H1 (cell line): ENCODE data around the gene FSTL4. TPM values are rescaled to one million over a fixed set of nuclear protein-coding genes. Genes with fewer than 3 reads are reported as not detected.

Source experiments
- CTCF ChIA-PET: fragments of 300-600 bp; sonication (Branson Sonifier 250); formaldehyde crosslinking; loops from one replicate; lab custom pipeline; 2021; ENCODE audit not compliant: partially characterized antibody; lab: Charles Lee
- POLR2A ChIA-PET: fragments of 300-600 bp; sonication (Branson Sonifier 250); formaldehyde crosslinking; loops from one replicate; lab custom pipeline; 2021; ENCODE audit warnings: inconsistent platforms; ENCODE audit not compliant: partially characterized antibody; lab: Charles Lee
- DNase-seq, 2 experiments: peaks; one replicate each; pipeline versions ENCODE4 v3.0.0 to v3.0.0-alpha.2; 2010 to 2022; ENCODE audit warnings: low spot score in 2 of 2, low read depth in 1 of 2, mixed read lengths in 1 of 2
- FAIRE-seq: peaks from 2 replicates; lab custom pipeline; 2011; peaks lifted over from hg19 to GRCh38; lab: Jason Lieb, UNC
- H2AFZ ChIP-seq: 2 replicates; pipeline ENCODE4 v1.8.1; 2012; ENCODE audit warnings: low read length, inconsistent platforms
- H2AK5ac ChIP-seq: 2 replicates; pipeline ENCODE4 v1.6.1; 2013; ENCODE audit warnings: low read depth, low read length
- H2BK120ac ChIP-seq: replicated peaks from 2 replicates; pipeline ENCODE3; 2013; ENCODE audit warnings: low read depth, low read length, inconsistent platforms
- H2BK12ac ChIP-seq: 2 replicates; pipeline ENCODE4 v1.6.1; 2013; ENCODE audit warnings: low read depth, low read length
- H2BK15ac ChIP-seq: 2 replicates; pipeline ENCODE4 v1.6.1; 2013; ENCODE audit warnings: low read length
- H2BK20ac ChIP-seq: 2 replicates; pipeline ENCODE4 v1.6.1; 2013; ENCODE audit warnings: low read length
- H2BK5ac ChIP-seq: 2 replicates; pipeline ENCODE4 v1.6.1; 2013; ENCODE audit warnings: low read depth, low read length
- H3K14ac ChIP-seq: 2 replicates; pipeline ENCODE4 v1.6.1; 2013; ENCODE audit warnings: inconsistent platforms; ENCODE audit not compliant: insufficient read length
- H3K18ac ChIP-seq: 2 replicates; pipeline ENCODE4 v1.6.1; 2013; ENCODE audit warnings: low read length; ENCODE audit errors: extremely low read depth
- H3K23ac ChIP-seq: 2 replicates; pipeline ENCODE4 v1.6.1; 2013; ENCODE audit warnings: inconsistent platforms; ENCODE audit not compliant: insufficient read length
- H3K23me2 ChIP-seq: 2 replicates; pipeline ENCODE4 v1.6.1; 2013; ENCODE audit warnings: low read depth, low read length
- H3K27ac ChIP-seq: 2 replicates; pipeline ENCODE4 v1.6.1; 2011; ENCODE audit warnings: low read depth, low read length, inconsistent platforms
- H3K27me3 ChIP-seq, 4 experiments: replicated peaks in 1 of 4; 1 replicate in 1 of 4; 2 replicates in 3 of 4; pipeline versions ENCODE4 v1.6.1 to v1.8.1; 2011 to 2013; ENCODE audit warnings: low read length in 3 of 4, mild to moderate bottlenecking in 3 of 4, inconsistent platforms in 2 of 4, mixed read lengths in 2 of 4, moderate library complexity in 1 of 4; ENCODE audit not compliant: control insufficient read depth in 3 of 4, insufficient read depth in 3 of 4; ENCODE audit errors: extremely low read depth in 1 of 4
- H3K36me3 ChIP-seq, 4 experiments: 2 replicates each; pipeline versions ENCODE4 v1.6.1 to v1.8.1; 2011 to 2013; ENCODE audit warnings: mild to moderate bottlenecking in 4 of 4, low read length in 3 of 4, moderate library complexity in 2 of 4, control low read depth in 1 of 4, inconsistent platforms in 1 of 4; ENCODE audit not compliant: insufficient read depth in 4 of 4, control insufficient read depth in 2 of 4
- H3K4ac ChIP-seq: replicated peaks from 2 replicates; pipeline ENCODE3; 2013; ENCODE audit warnings: low read length, low read depth, mixed read lengths, inconsistent platforms; ENCODE audit not compliant: insufficient read length
- H3K4me1 ChIP-seq, 4 experiments: replicated peaks in 1 of 4; 1 replicate in 1 of 4; 2 replicates in 3 of 4; pipeline versions ENCODE4 v1.6.1 to v1.8.1; 2011 to 2013; ENCODE audit warnings: low read length in 3 of 4, inconsistent platforms in 2 of 4, mixed read lengths in 1 of 4; ENCODE audit not compliant: insufficient read depth in 4 of 4, control insufficient read depth in 3 of 4
- H3K4me2 ChIP-seq, 2 experiments: 2 replicates each; pipeline versions ENCODE4 v1.6.1 to v1.8.1; 2011 to 2013; ENCODE audit warnings: low read depth in 2 of 2, low read length in 2 of 2, control low read depth in 1 of 2, inconsistent platforms in 1 of 2, mild to moderate bottlenecking in 1 of 2; ENCODE audit not compliant: insufficient read depth in 1 of 2
- H3K4me3 ChIP-seq, 4 experiments: fragments of 200-600, 300-600 bp in 1 of 4; sonication (generic), shearing (Covaris generic), sonication (Bioruptor Twin) in 1 of 4; 2 replicates each; pipeline versions ENCODE4 v1.5.1 to v1.8.1; 2011 to 2016; ENCODE audit warnings: low read length in 4 of 4, low read depth in 3 of 4, control low read depth in 2 of 4, inconsistent platforms in 2 of 4, mild to moderate bottlenecking in 2 of 4, mixed read lengths in 1 of 4, moderate library complexity in 1 of 4; ENCODE audit not compliant: insufficient read depth in 2 of 4; ENCODE audit errors: extremely low read depth in 1 of 4
- H3K56ac ChIP-seq: replicated peaks from 2 replicates; pipeline ENCODE3; 2013; ENCODE audit warnings: low read depth, mild to moderate bottlenecking, mixed read lengths, low read length, inconsistent platforms; ENCODE audit not compliant: insufficient read length
- H3K79me1 ChIP-seq: 2 replicates; pipeline ENCODE4 v1.6.1; 2013; ENCODE audit warnings: low read depth, low read length, control low read depth
- H3K79me2 ChIP-seq, 2 experiments: 2 replicates each; pipeline versions ENCODE4 v1.6.1 to v1.8.1; 2012 to 2013; ENCODE audit warnings: low read length in 2 of 2, mild to moderate bottlenecking in 2 of 2, inconsistent platforms in 1 of 2; ENCODE audit not compliant: insufficient read depth in 2 of 2, control insufficient read depth in 1 of 2
- H3K9ac ChIP-seq, 4 experiments: replicated peaks in 1 of 4; 1 replicate in 1 of 4; 2 replicates in 3 of 4; pipeline versions ENCODE4 v1.6.1 to v1.8.1; 2011 to 2013; ENCODE audit warnings: low read depth in 3 of 4, low read length in 3 of 4, control low read depth in 2 of 4, mild to moderate bottlenecking in 2 of 4, moderate library complexity in 2 of 4, inconsistent platforms in 1 of 4; ENCODE audit errors: extremely low read depth in 1 of 4
- H3K9me3 ChIP-seq, 2 experiments: 2 replicates each; pipeline versions ENCODE4 v1.6.1 to v1.8.1; 2012 to 2013; ENCODE audit warnings: mild to moderate bottlenecking in 2 of 2, moderate library complexity in 2 of 2, control low read depth in 1 of 2, inconsistent platforms in 1 of 2, low read depth in 1 of 2, low read length in 1 of 2, mixed read lengths in 1 of 2; ENCODE audit not compliant: insufficient read depth in 2 of 2
- H4K20me1 ChIP-seq, 2 experiments: replicated peaks in 1 of 2; 2 replicates each; pipeline versions ENCODE3 to v1.8.1; 2011 to 2013; ENCODE audit warnings: inconsistent platforms in 2 of 2, low read length in 2 of 2, mild to moderate bottlenecking in 1 of 2; ENCODE audit not compliant: insufficient read depth in 2 of 2, control insufficient read depth in 1 of 2
- H4K5ac ChIP-seq: 2 replicates; pipeline ENCODE4 v1.6.1; 2013; ENCODE audit warnings: low read length, low read depth, mixed read lengths, inconsistent platforms; ENCODE audit not compliant: insufficient read length
- H4K8ac ChIP-seq: 2 replicates; pipeline ENCODE4 v1.8.0; 2013; ENCODE audit warnings: mild to moderate bottlenecking, moderate library complexity, low read length, inconsistent platforms; ENCODE audit not compliant: insufficient read depth; ENCODE audit errors: extremely low read depth
- H4K91ac ChIP-seq: replicated peaks from 2 replicates; pipeline ENCODE3; 2013; ENCODE audit warnings: low read length, mixed read lengths, inconsistent platforms; ENCODE audit not compliant: insufficient read length
- ASH2L ChIP-seq: fragments of 200-600, 300-600 bp; sonication (generic); IDR thresholded peaks from one replicate; pipeline ENCODE4 v1.7.1; 2017; ENCODE audit warnings: low read length
- BACH1 ChIP-seq: IDR thresholded peaks from 2 replicates; pipeline ENCODE4 v1.6.1; 2012; ENCODE audit warnings: low read length, improper control_type of control experiment
- BRCA1 ChIP-seq: IDR thresholded peaks from 2 replicates; pipeline ENCODE4 v1.6.1; 2012; ENCODE audit warnings: low read depth, low read length, improper control_type of control experiment
- EP300 ChIP-seq, 2 experiments: IDR thresholded peaks; 1 replicate in 1 of 2; 2 replicates in 1 of 2; pipeline ENCODE4 v1.6.1; 2011 to 2012; ENCODE audit warnings: low read depth in 2 of 2, low read length in 2 of 2, mild to moderate bottlenecking in 2 of 2, borderline replicate concordance in 1 of 2, inconsistent platforms in 1 of 2, moderate library complexity in 1 of 2
- EZH2 ChIP-seq: fragments of 200-600 bp; sonication (generic); IDR thresholded peaks from 2 replicates; pipeline ENCODE4 v1.7.1; 2012; ENCODE audit warnings: low read depth, mild to moderate bottlenecking, moderate library complexity, low read length, inconsistent platforms; ENCODE audit not compliant: severe bottlenecking
- HDAC6 ChIP-seq: IDR thresholded peaks from one replicate; pipeline ENCODE4 v1.7.1; 2012; ENCODE audit warnings: low read depth, mild to moderate bottlenecking, inconsistent platforms, low read length, moderate library complexity
- JUND ChIP-seq: IDR thresholded peaks from 2 replicates; pipeline ENCODE4 v1.6.1; 2011; ENCODE audit warnings: mild to moderate bottlenecking, improper control_type of control experiment, low read length
- KDM5A ChIP-seq: fragments of 200-600 bp; IDR thresholded peaks from 2 replicates; pipeline ENCODE4 v1.7.1; 2012; ENCODE audit warnings: mild to moderate bottlenecking, low read length, inconsistent platforms, mixed read lengths
- POLR2A ChIP-seq, 2 experiments: IDR thresholded peaks; 1 replicate in 1 of 2; 2 replicates in 1 of 2; pipeline ENCODE4 v1.6.1; 2011; ENCODE audit warnings: low read depth in 2 of 2, low read length in 2 of 2, mild to moderate bottlenecking in 2 of 2; ENCODE audit errors: control extremely low read depth in 1 of 2
- RNF2 ChIP-seq: fragments of 200-900, 300-1000 bp; sonication (generic); IDR thresholded peaks from 2 replicates; pipeline ENCODE4 v1.7.1; 2016; ENCODE audit warnings: borderline replicate concordance, low read depth, mild to moderate bottlenecking, antibody characterized with exemption, low read length; ENCODE audit not compliant: poor library complexity, severe bottlenecking; ENCODE audit errors: missing control alignments
- SP1 ChIP-seq: IDR thresholded peaks from 2 replicates; pipeline ENCODE4 v1.6.1; 2011; ENCODE audit warnings: low read depth, low read length
- TAF1 ChIP-seq: IDR thresholded peaks from 2 replicates; pipeline ENCODE4 v1.6.1; 2011; ENCODE audit warnings: mild to moderate bottlenecking, low read depth, low read length
- WGBS, 2 experiments: shearing (Covaris generic) in 1 of 2; methylation state at CpG; one replicate each; pipeline versions ENCODE4 v1.1.6 to v1.1.7; 2013 to 2015; ENCODE audit warnings: low lambda C conversion rate in 2 of 2, mixed read lengths in 2 of 2, inconsistent platforms in 1 of 2, low coverage in 1 of 2, missing lambda C conversion rate in 1 of 2; ENCODE audit not compliant: insufficient replicate concordance in 2 of 2, insufficient coverage in 1 of 2, insufficient read length in 1 of 2; ENCODE audit errors: extremely low coverage in 1 of 2, missing lambda C conversion rate in 1 of 2; 5-methylcytosine and 5-hydroxymethylcytosine counted together
- polyA plus RNA-seq, 7 experiments: library from polyadenylated mRNA; depleted of rRNA in 3 of 7; stranded (reverse) in 5 of 7; unstranded in 2 of 7; fragments of >200 nt in 5 of 7; fragments of 200-250 nt in 2 of 7; gene quantifications; 1 replicate in 5 of 7; 2 replicates in 1 of 7; 4 replicates in 1 of 7; pipeline versions ENCODE4 v1.2.1 to v1.2.3, GENCODE V29; 2011 to 2013; ENCODE audit warnings: missing spikeins in 2 of 7, mixed read lengths in 2 of 7
- total RNA-seq: library from RNA; stranded (reverse); fragmentation: NEBNext Ultra II Directional; extraction: Animal tissue kit (Norgen Biotek cat#: 25700); gene quantifications from 2 replicates; pipeline ENCODE4 v1.2.1, GENCODE V29; 2021
- TF ChIP-seq, protein P1 (sequence below): IDR thresholded peaks from 2 replicates; pipeline ENCODE4 v1.6.1; 2012; ENCODE audit warnings: inconsistent platforms

Gene FSTL4
- total and polyA plus RNA-seq, 2 of the 8 experiments (the other 6 are each of a cell fraction or from before 2014, with no cell fraction given), result 3.1 to 4.1 TPM

GRCh38 chr5:133332439-133333024 lies 279.8 kb downstream of the FSTL4 start:
- H3K23me2 ChIP-seq, result no peaks in the 10 kb centered on the region; the same call in 1 of the 2 replicates
- H3K9me3 ChIP-seq, result no peaks in the 10 kb centered on the region
- peak overlapping the region; percentile 78; the same call in 1 of the 2 replicates for H2BK12ac ChIP-seq
- H3K4me1 ChIP-seq, result peaks cover 8 to 33% (median 17%) of the 10 kb centered on the region in 4 experiments
- H3K79me2 ChIP-seq, result no peaks in the 10 kb centered on the region
- ChIA-PET CTCF (interaction anchor here (0.8 to 7.5 kb wide), 5 partner anchors 10 to 23 kb away, joined by 3 to 50 read pairs (median 8); no protein-coding TSS in a partner anchor), POLR2A (interaction anchor here (2.0 kb wide), 1 partner anchor 10 kb away, joined by 6 read pairs; no protein-coding TSS in a partner anchor)
- peak overlapping the region; percentile 88; the same call in 1 of the 2 replicates for H2BK5ac ChIP-seq
- H3K4ac ChIP-seq, result no peak overlapping the region
- 0 out of 2 replicates have a peak overlapping the region, but pooled peaks have one; percentile 40 for H2BK20ac ChIP-seq
- no peak overlapping the region for H3K9ac ChIP-seq
- 0 out of 2 replicates have a peak overlapping the region, but pooled peaks have one; percentile 70 for H2AK5ac ChIP-seq
- no peak overlapping the region for H3K4me2 ChIP-seq
- no peak overlapping the region for H2BK120ac ChIP-seq
- no peak overlapping the region for H4K5ac ChIP-seq
- H4K8ac ChIP-seq, result no peak overlapping the region
- H3K18ac ChIP-seq, result 0 out of 2 replicates have a peak overlapping the region, but pooled peaks have one; percentile 4
- H3K79me1 ChIP-seq, result no peaks in the 10 kb centered on the region
- H4K20me1 ChIP-seq, result no peaks in the 10 kb centered on the region
- H3K27me3 ChIP-seq, result peaks cover 0 to 4% (median 0%) of the 10 kb centered on the region in 4 experiments; a peak in 3 of 7 replicates
- H2BK15ac ChIP-seq, result peak overlapping the region; percentile 55; the same call in 1 of the 2 replicates
- no peak overlapping the region for H4K91ac ChIP-seq
- no peak overlapping the region for H3K14ac ChIP-seq
- no peak overlapping the region for H3K23ac ChIP-seq
- H3K56ac ChIP-seq, result no peak overlapping the region
- 82% methylated on average over 5 of the region's 5 CpGs; no CpG with 5 or more reads in 1 of the 2 experiments for WGBS, 2 experiments
- H3K36me3 ChIP-seq, result no peaks in the 10 kb centered on the region
- H3K4me3 ChIP-seq, result no peak overlapping the region
- DNase-seq, result no peak
- H3K27ac ChIP-seq, result no peak overlapping the region
- H2AFZ ChIP-seq, result no peak overlapping the region
- FAIRE-seq, result no peak
- TF ChIP-seq HDAC6 (no peak), JUND (no peak), ASH2L (no peak), EP300 (IDR thresholded peaks at IDR 0.05; ENCODE audit: borderline replicate concordance in 1 of 2, low read depth in 2 of 2, low read length in 2 of 2) (no peak), TAF1 (no peak), BACH1 (no peak), KDM5A (no peak), POLR2A (IDR thresholded peaks at IDR 0.05; ENCODE audit: control extremely low read depth in 1 of 2, low read depth in 2 of 2, low read length in 2 of 2) (no peak), EZH2 (no peak), SP1 (no peak), RNF2 (no peak), BRCA1 (no peak)
- TF ChIP-seq, protein P1, sequence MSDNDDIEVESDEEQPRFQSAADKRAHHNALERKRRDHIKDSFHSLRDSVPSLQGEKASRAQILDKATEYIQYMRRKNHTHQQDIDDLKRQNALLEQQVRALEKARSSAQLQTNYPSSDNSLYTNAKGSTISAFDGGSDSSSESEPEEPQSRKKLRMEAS, result no peak
